Neural crest cell (in vitro differentiated cells): ENCODE measurements around the gene ROBO2. TPM values are rescaled to one million over a fixed set of nuclear protein-coding genes. Genes with fewer than 3 reads are reported as not detected.

Source experiments
- DNase-seq: peaks from one replicate; pipeline ENCODE4 v3.0.0; 2021; ENCODE audit warnings: low read depth, mixed read lengths, low spot score
- H3K27ac Mint-ChIP-seq: one replicate; pipeline ENCODE4 v1.8.0; 2021; ENCODE audit warnings: mild to moderate bottlenecking, mixed read lengths; ENCODE audit not compliant: unreplicated experiment
- H3K27me3 Mint-ChIP-seq: 2 replicates; pipeline ENCODE4 v1.8.0; 2021; ENCODE audit warnings: low read depth, mild to moderate bottlenecking, mixed read lengths
- H3K36me3 Mint-ChIP-seq: 2 replicates; pipeline ENCODE4 v1.8.0; 2021; ENCODE audit warnings: low read depth, mild to moderate bottlenecking, mixed read lengths
- H3K4me1 Mint-ChIP-seq: 2 replicates; pipeline ENCODE4 v1.8.0; 2021; ENCODE audit warnings: mixed read lengths
- H3K4me3 Mint-ChIP-seq: one replicate; pipeline ENCODE4 v1.8.0; 2021; ENCODE audit warnings: mild to moderate bottlenecking, mixed read lengths
- H3K9me3 Mint-ChIP-seq: 2 replicates; pipeline ENCODE4 v1.8.0; 2021; ENCODE audit warnings: mixed read lengths
- total RNA-seq: library from RNA; stranded (reverse); gene quantifications from 2 replicates; pipeline ENCODE4 v1.2.1, GENCODE V29; 2021
- TF ChIP-seq, protein P1 (sequence below): fragments of 200-600 bp; sonication (generic); conservative IDR thresholded peaks from 2 replicates; pipeline ENCODE4 v1.5.0; 2021; ENCODE audit warnings: antibody characterized with exemption, mild to moderate bottlenecking

The ROBO2 gene
- total RNA-seq, 1 donor from 2014 or later, result 27.9 TPM

DNA sequence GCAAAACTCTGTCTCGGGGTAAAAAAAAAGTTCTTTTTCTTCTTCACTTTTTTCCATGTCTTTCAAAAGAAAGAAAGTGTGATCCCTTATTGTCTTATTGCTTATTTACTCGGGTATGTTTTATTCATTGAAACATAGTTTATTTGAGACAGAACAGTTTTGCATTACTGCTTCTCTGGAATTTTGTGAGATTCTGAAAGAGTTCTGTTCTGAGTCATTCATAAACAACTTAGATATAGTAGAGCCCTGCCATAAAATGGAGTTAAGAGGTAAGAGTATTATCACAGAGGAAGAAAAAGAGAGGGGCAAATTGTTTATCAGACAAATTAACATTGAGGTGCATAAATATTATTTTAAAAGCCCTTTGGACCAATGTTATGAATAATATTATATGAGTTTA, 522.2 kb downstream of the ROBO2 start:
- Mint-ChIP-seq H3K27ac (no peak overlapping the region), H3K4me3 (no peak overlapping the region), H3K9me3 (no peaks in the 10 kb centered on the region), H3K4me1 (no peaks in the 10 kb centered on the region), H3K27me3 (no peaks in the 10 kb centered on the region), H3K36me3 (peaks cover 8% of the 10 kb centered on the region)
- no peak for DNase-seq
- TF ChIP-seq, protein P1, sequence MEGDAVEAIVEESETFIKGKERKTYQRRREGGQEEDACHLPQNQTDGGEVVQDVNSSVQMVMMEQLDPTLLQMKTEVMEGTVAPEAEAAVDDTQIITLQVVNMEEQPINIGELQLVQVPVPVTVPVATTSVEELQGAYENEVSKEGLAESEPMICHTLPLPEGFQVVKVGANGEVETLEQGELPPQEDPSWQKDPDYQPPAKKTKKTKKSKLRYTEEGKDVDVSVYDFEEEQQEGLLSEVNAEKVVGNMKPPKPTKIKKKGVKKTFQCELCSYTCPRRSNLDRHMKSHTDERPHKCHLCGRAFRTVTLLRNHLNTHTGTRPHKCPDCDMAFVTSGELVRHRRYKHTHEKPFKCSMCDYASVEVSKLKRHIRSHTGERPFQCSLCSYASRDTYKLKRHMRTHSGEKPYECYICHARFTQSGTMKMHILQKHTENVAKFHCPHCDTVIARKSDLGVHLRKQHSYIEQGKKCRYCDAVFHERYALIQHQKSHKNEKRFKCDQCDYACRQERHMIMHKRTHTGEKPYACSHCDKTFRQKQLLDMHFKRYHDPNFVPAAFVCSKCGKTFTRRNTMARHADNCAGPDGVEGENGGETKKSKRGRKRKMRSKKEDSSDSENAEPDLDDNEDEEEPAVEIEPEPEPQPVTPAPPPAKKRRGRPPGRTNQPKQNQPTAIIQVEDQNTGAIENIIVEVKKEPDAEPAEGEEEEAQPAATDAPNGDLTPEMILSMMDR, result no peak

DNA sequence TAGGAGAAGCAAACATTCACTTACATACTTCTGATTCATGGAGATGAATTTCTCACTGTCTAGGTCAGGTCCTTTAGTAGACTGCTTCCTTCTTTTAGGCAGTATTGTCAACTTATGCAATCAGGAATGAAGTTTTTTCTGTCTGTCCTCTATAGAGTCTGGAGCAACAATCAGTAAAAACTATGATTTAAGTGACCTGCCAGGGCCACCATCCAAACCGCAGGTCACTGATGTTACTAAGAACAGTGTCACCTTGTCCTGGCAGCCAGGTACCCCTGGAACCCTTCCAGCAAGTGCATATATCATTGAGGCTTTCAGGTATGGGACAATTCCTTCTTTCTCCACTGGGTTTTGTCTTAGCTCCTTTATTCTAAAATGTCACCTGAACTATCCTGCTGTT, 523.1 kb downstream of the ROBO2 start:
- no peak for DNase-seq
- H3K4me1 Mint-ChIP-seq, result no peaks in the 10 kb centered on the region
- H3K4me3 Mint-ChIP-seq, result no peak overlapping the region
- no peaks in the 10 kb centered on the region for H3K27me3 Mint-ChIP-seq
- no peak overlapping the region for H3K27ac Mint-ChIP-seq
- no peaks in the 10 kb centered on the region for H3K9me3 Mint-ChIP-seq
- TF ChIP-seq, protein P1, result no peak
- H3K36me3 Mint-ChIP-seq, result peaks cover 11% of the 10 kb centered on the region

DNA sequence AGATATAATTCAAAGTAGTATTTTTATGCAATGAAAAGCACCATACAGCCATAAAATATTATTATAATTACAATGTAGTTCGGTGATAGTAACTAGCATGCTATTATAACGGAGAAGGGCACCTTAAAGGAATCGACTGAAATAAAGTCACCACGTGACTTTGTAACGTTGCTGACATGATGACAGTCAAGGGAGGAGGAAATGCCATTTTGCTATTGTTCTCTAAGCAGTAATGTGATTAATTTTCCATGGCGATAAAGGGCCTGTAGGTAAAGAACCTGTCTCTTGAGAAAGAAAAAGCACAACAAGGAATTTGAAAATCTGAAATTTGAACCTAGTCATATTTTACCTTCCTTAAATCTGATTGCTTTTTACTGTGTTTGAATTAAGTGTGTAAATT, 526.2 kb downstream of the ROBO2 start:
- no peak for DNase-seq
- peaks cover 13% of the 10 kb centered on the region for H3K36me3 Mint-ChIP-seq
- H3K9me3 Mint-ChIP-seq, result peaks cover 4% of the 10 kb centered on the region
- TF ChIP-seq, protein P1, result no peak
- H3K4me3 Mint-ChIP-seq, result no peak overlapping the region
- no peak overlapping the region for H3K27ac Mint-ChIP-seq
- no peaks in the 10 kb centered on the region for H3K4me1 Mint-ChIP-seq
- no peaks in the 10 kb centered on the region for H3K27me3 Mint-ChIP-seq

DNA sequence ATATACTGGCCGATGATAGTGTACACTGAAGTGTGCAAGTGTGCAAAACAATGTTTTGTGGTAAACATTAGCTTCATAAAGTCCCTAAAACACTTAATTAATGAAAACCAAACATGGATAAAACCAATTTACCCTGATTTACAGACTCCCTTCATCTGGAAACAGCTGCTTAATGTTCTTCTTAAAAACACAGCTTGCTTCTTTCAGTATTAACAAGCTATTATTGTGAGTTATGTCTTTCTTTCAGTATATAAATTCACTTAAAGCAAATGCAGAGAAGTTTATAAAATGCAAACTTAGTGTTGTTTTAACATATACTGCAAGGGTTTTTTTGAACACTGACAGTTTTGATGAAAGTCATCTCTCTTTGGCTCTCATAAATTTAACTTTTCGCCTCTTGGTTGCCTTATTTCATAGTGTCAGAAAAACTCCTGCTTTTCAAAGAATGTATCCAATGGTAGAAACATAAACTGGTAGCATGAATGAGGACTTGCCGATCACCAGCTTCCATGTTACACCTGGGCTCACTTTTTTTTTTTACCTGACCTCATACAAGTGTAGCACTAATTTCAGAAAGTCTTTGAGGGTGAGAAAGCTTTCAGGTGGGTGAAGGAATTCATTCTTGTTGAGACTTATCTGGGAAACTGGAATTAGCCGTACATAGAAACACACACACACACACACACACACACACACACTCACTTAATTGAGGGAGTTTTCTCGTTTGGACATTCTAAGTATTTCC, 532.2 kb downstream of the ROBO2 start:
- H3K27me3 Mint-ChIP-seq, result no peaks in the 10 kb centered on the region
- no peaks in the 10 kb centered on the region for H3K4me1 Mint-ChIP-seq
- no peak overlapping the region for H3K4me3 Mint-ChIP-seq
- no peak overlapping the region for H3K27ac Mint-ChIP-seq
- peaks cover 9% of the 10 kb centered on the region for H3K36me3 Mint-ChIP-seq
- peaks cover 4% of the 10 kb centered on the region for H3K9me3 Mint-ChIP-seq
- DNase-seq, result no peak
- TF ChIP-seq, protein P1, result no peak

DNA sequence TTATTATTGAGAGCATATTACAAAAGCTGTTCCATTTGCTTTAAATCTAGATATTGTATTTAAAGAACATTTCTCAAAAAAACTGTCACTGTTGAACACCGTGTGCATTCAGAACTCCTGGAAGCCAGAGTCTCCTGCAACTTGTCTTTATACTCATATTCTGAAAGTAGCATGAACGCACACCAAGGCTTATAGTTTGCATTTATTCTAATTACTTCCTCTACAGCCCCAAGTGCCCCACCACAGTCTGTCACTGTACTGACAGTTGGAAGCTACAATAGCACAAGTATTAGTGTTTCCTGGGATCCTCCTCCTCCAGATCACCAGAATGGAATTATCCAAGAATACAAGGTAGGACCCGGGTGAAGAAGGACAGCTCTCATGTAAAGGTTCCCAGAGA, 537.4 kb downstream of the ROBO2 start:
- Mint-ChIP-seq H3K4me1 (no peaks in the 10 kb centered on the region), H3K36me3 (no peaks in the 10 kb centered on the region), H3K27me3 (no peaks in the 10 kb centered on the region), H3K9me3 (no peaks in the 10 kb centered on the region), H3K4me3 (no peak overlapping the region), H3K27ac (no peak overlapping the region)
- TF ChIP-seq, protein P1, result no peak
- DNase-seq, result no peak
